Ramos (cell line): ENCODE measurements around the gene HPSE2.
"Not testable (repeated sequence)": the region's sequence is repeated elsewhere in the genome, so short reads cannot be mapped to it uniquely, and the experiment has no call there.

ENCODE experiments used
- in situ Hi-C: fragments of 300-500 bp; cut with MboI; formaldehyde crosslinking; loops from one replicate; pipeline ENCODE4 v1.14.3; 2022; ENCODE audit warnings: low sequenced_read_pairs; ENCODE audit not compliant: unreplicated experiment

HPSE2 gene

GRCh38 chr10:98538472-98538871 lies 697.2 kb downstream of the HPSE2 start:
- in situ Hi-C loops = no loop called here

DNA sequence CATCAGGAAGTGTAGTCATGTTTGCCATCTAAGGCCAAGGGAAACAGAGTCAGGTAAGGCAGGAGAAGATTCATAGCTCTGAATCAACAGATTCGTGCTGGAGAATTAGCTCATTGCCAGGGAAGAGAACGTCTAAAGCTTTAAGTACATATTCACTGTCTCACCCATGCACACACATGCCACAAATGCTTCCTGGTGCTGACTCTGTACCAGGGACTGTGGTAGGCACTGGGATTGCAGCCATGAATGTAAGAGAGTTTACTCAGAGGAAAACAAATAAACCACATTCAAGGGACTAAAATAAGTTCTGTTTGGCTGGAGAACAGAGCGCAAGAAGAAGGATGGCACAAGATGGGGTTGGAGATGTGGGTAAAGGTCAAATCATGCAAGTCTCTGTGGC lies 699.1 kb downstream of the HPSE2 start:
- in situ Hi-C loops = no loop called here

DNA sequence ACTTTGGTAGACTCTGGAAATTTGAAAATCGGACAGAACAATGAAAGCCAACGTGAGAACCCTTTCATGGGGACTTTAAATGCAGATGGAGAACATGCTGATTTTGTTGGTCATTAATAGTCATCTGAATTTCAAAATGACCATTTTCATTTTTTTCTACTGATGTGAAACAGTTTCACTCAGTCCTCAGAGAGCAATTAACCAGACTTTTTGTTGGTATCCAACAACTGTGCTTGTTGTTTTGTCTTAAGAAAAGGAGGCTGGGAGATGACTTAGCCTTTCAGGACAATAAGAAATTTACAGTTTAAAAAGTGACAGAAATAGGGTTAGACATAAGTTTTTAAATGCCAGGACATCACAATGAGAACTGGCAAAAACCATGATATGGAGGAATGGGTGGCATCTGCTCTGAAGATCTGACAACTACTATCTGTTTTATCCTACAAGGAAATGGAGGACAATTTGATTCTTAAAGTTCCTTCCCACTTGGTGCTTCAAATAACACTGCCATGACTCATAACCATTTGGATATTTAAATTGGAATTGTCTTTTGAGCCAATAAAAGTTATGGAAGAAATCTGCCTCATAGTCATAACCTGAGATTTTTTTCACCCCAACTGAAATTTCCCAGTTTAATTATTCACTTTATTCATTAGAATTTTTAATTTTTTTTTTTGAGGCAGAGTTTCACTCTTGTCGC lies 701.8 kb downstream of the HPSE2 start:
- in situ Hi-C loops = no loop called here

DNA sequence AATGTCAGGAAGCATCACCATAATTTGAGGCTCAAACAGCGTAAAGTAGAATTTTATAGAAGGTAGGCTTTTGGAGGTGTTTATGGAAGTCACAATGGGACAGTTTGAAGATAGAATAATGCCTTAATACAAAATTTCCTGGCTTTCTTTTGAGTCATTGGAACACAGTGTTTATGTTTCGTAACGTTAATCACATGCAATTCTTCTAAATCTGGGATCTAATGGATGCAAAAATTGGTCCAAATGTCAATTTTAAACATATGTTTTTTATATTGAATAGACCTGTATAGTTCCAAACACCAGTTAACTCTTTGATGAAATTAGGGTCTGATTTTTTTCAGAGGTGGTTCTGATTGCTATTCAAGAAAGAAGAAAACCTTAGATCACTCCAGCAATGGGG lies 702.4 kb downstream of the HPSE2 start:
- in situ Hi-C loops = no loop called here

DNA sequence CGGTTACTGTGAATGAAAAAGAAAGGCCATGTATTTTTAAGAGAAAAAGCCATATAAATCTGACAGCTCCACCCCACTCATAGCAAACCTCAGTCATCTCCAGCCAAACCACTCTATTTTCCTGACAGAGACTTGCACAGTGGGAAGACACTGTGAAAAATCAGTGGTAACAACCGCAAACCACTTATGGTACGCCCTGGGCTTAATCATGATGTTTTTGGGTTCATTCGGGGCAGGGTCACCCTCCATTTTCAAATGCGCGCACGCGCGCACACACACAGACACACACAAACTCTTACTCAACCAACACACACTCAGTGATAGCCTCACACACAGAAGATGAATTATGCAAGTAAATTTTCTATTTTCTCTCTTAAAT lies 706.9 kb downstream of the HPSE2 start:
- in situ Hi-C loops = no loop called here

DNA sequence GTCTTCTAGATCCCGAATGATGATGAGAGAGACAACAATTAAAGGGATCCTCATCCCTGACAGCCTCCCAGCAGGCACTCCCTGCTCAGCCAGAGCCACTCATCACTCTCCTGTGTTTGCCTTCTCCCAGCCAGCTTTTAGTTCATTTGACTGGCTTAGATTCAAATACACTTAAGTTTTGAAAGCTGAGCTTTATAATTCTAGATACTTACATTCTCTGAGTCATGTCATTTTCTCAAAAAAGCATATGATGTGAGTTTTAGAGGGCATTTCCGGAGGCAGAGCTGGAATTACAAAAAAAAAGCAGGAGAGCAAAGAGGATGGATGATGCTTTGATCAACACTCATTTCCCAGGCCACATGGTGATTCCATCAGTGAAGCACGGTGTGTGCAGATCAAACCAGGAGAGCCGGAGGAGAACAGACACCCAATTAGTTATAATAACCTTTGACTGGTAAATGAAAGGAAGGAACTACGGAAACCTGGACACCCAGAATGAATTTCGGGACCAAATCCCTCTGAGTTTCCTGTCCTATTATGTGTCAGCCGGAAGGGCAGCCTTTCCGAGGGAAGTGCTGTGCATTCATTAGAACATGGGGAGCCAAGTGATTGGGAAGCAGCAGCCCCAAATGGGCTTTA lies 707.4 kb downstream of the HPSE2 start:
- in situ Hi-C loops = no loop called here

DNA sequence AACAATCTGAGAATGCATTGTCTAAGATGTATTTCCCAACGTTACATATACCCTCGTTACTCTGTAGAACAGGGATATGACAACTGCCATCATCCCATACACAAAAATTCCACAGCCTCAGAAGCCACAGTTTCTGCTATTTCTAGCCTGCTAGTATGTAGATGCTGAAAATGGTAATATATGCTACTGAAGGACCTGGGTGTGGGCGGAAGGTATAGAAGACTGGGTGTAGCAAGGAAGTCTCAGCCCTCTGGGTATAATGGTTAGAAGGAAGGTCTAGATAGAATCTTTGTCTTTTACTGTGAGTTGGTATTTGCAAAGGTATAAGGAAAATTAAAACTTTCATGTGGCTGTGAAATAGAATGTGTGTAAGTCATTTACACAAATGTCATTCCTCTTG lies 709.7 kb downstream of the HPSE2 start:
- in situ Hi-C loops = no loop called here

DNA sequence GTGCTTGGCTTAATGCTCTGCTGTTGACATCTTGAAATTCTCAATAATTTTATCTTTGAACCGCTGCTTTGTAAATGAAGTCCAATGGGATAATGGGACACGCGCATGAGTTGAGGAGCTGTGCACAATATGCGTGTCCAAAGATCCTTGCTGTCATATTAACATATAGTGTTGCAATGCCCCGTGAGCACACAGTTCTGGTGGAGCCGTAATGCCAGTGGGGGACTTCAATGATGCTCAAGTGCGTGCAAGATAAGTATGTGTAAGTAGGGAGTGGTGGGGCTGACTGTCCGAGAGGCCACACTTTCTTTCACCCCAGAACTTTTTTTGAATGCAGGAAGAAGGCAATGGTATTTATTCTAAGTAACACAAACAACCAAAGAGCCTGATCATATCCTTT lies 711.5 kb downstream of the HPSE2 start:
- in situ Hi-C loops = no loop called here

- in situ Hi-C loops = no loop called here
These were observed 715.8 kb downstream of the HPSE2 start for GRCh38 chr10:98519841-98520240.

DNA sequence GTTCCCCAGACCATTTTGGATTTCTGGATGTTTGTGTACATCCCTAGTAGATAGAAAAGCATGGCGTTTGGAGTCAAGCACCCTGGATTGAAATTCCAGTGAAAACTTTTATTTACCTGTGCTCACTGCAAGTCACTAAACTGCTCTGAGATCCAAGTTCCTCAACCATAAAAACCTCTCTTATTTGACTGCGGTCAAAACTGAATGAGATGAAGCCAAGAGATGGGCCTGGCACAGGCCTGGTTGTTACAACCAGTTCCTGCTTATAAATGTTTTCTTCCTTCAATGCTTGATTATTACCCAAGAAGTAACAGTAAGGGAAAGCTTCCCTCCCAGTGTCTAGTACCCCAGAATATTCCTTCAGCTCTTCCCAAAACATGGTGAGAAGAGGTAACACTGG lies 718.0 kb downstream of the HPSE2 start:
- in situ Hi-C loops = no loop called here

DNA sequence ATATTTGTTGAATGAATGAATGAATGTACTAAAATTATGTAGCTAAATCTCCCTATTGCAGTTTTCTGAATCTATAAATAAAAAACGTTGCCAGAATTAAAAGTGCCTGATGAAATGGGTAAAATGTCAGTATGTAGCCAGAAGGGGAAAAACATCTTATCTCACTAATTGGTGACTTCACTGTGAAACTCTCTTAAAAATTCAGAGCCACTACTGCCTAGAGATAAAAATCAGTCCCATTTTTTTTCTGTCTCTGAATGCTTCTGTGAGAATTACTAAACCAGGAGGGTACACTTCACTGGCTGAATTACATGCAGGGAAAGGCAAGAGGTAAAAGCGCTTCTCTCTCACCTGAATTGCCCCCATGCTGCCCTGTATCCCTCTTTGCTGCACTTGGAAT lies 719.3 kb downstream of the HPSE2 start:
- in situ Hi-C loops = no loop called here

- in situ Hi-C loops = no loop called here
These were observed 721.9 kb downstream of the HPSE2 start for GRCh38 chr10:98513704-98514103.

DNA sequence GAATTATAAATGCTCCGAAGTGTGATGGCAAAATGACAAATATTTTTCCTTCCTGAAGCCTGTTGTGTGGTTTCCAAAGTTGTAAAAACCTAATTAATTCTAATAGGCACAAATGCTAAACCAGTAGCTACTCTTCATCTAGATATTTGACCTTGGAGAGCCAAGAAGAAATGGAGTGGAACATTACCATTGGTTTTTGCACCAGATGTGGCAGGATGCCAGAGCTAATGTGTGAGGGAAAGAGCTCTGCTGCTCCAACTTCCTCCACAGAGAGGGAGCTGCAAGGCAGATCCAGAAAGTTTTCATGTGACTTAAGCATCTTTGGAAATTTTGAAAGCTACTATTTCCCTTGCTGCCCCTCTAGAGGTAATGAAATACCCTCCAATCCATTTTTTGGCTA lies 723.8 kb downstream of the HPSE2 start:
- in situ Hi-C loops = no loop called here

- in situ Hi-C loops = no loop called here
These were observed 725.1 kb downstream of the HPSE2 start for GRCh38 chr10:98510412-98510995.

- in situ Hi-C loops = no loop called here
These were observed 725.9 kb downstream of the HPSE2 start for GRCh38 chr10:98509745-98510144.

- in situ Hi-C loops = not testable (repeated sequence)
These were observed 733.1 kb downstream of the HPSE2 start for GRCh38 chr10:98502535-98502934.

- in situ Hi-C loops = no loop called here
These were observed 742.9 kb downstream of the HPSE2 start for GRCh38 chr10:98492763-98493162.

DNA sequence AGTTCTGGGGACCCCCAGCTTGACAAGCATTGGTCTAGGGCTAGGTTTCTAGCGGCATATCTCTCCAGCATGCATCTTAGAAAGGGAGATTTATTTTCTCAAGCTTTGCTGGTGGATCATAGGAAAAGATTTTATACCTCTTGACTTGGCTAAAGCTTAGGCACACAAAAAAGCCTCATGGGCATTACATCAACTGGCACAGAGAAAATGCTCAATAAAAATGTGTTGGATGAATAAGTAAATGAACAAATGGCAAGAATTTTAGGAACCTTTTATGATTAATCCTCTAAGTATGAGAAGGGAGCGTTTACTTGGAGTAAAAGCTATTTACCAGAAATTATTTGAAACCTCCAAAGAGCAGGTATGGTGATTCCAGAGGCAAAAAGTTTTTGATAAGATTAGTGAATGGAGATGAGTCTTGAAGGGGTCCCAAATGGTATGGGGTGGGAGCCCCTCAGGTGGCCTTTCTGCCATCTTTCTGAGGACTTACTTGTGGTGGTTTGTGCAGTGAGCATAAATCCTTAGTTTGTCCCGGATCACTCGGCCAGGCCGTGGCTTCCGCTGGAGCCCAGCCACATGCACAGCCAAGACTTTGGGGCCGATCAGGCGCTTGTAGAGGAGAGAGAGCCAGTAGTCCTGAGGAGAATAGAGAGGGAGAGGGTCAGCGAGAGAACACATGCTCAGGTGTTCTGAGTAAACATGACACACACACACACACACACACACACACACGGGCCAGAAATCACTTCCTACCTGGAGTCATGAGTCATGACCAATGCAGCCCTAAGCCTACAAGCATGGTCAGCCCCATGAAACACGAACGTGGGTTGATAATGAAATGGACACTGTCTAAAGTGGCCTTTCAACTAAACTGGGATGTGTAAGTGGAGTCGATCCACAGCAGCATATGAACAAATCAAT lies 745.8 kb downstream of the HPSE2 start:
- in situ Hi-C loops = no loop called here

- in situ Hi-C loops = no loop called here
These were observed 746.8 kb downstream of the HPSE2 start for GRCh38 chr10:98488669-98489430.

- in situ Hi-C loops = no loop called here
These were observed 748.0 kb downstream of the HPSE2 start for GRCh38 chr10:98487649-98488048.
